GM19239 (cell line): ENCODE results near the gene KIF16B.
A peak's percentile ranks its signal among the peaks of the same experiment; 100 is the strongest.

Experiments used
- DNase-seq: peaks from one replicate; pipeline ENCODE4 v3.0.0; 2011; ENCODE audit warnings: low spot score; ENCODE audit not compliant: insufficient read length
- FAIRE-seq: peaks from 2 replicates; lab custom pipeline; 2011; peaks lifted over from hg19 to GRCh38; lab: Jason Lieb, UNC

KIF16B gene

DNA sequence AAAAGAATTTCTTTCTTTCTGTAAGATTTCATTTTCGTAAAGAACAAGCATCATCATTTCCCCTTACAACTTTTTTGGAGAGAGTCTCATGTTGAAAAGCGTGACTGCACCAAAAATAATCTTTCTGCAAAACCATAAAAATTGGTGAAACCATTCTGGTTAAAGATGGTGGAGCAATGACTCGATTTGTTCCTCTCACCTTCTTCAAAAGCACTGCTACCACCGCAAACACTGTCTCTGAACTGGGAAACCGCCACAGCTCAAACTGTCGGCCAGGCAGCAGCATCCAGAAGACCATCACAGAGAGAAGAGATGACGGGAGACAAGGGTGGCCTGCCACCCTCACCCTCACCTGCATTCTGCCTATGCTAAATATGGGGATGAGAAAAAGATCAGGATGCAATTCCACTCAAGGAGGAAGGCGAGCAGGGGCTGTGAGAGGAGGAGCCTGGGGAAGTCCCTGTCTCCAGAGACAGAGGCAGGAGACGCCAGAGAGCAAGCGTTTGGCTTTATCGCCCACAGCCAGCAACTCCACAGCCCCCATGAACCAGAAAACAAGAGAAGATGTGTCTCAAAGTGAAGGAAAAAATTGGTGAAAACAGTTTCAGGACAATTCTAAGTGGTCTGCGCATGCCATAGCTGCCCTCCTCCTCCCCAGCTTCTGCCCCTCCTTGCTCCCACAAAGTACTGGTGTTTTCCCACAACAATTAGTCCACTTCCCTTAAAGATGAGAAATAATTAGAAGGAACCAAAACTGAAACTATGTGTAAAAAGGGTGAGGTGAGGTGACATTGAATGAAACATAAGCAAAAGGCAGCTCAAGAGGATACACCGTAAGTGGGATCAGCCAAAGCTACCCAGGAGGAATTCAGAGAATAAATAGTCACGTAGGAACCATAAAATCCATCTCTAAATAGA lies 255.5 kb downstream of the KIF16B start:
- no peak for DNase-seq
- peak; percentile 80 for FAIRE-seq

DNA sequence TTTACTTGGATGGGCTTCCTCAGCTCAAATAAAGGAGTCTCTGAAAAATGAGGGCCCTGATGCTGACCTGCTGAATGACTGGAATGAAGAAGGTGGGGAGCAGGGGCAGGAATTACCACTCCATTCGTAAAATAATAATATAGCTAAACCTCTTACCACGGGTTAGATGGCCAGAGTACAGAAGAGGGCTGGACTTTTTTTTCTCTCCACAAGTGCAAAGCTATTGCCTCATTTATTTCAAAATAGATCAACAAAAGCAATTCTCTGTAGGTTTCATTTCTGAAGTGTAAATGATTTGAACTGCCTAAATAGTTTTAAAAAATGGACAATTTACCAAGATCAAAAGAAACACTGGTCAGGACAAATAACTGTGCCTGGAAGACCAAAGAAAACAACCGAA lies 256.7 kb downstream of the KIF16B start:
- no peak for FAIRE-seq

DNA sequence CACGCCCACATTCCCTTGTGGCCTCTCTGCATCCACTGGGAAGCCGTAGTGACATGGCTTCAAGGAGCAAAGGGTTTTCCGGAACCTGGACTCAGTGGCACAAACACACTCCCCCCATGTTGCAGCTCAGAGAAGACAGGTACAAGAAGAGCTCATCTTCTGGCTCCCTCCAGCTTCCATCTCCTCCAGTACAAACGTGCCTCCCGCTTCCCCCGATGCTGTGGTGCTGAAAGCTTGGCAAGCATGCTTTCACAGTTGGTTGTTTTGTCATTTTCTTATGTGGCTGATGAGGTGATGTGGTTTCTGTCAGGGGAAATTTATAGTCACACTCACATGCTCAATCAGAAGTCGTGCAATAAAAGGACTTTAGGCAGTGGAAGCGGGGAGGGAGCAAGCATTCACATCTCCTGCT lies 258.5 kb downstream of the KIF16B start:
- DNase-seq, result no peak
- FAIRE-seq, result no peak

More for the DNA sequence above, 256.7 kb downstream of the KIF16B start:
- no peak for DNase-seq

DNA sequence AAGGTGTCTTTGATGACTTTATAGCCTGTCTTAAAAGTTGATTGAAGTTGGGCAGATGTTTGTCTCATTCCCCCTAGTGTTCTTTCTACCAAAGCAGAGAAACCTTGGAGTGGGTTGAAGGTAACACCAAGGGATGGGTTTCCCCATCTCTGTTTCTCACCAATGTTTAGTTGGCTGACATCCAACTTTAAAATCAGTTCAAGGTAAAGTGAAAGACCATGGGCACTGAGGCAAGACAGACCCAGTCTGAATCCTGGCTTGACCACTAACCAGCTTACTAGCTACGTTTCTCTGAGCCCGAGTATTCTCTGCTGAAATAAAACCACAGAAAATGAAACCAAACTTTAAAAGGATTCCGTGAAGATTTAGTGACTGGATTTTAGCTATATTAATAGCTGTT lies 258.9 kb downstream of the KIF16B start:
- FAIRE-seq, result peak; percentile 76

DNA sequence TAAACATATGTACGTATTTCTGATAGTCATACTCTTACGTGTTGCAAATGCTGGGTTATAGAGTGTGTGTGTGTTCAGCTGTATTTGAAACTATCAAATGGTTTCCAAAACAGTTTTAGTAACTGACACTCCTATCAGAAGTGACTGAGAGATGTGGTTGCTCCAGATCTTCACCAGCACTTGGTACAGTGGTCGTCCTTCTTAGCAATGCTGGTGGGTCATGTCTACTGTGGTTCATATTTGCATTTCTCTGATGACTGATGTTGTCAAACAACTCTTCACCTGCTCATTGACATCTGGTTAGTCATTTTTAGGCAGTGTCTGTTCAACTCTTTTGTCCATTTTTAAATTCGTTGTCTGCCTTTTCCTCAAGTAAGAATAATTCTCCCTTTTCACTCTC lies 259.3 kb downstream of the KIF16B start:
- FAIRE-seq (no peak), DNase-seq (no peak)

More for the DNA sequence above, 258.9 kb downstream of the KIF16B start:
- DNase-seq, result no peak

DNA sequence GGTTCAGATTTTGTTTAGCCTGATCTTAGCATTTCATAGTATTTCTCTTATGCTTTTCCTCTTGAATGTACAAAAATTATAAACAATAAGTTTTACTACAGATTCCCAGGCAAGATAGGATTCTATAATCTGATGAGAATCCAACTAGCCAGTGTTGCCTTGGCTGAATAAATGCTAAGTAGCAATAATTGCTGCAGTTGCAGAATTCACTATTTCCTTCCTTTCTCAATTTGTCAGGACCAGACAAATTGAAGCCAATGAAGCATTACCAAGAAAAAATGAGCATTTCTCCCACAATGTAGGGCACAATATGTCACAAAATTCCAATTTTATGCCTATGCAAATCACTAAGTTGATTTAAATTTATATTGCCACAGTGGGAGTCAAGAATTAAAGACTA lies 260.2 kb downstream of the KIF16B start:
- no peak for DNase-seq

DNA sequence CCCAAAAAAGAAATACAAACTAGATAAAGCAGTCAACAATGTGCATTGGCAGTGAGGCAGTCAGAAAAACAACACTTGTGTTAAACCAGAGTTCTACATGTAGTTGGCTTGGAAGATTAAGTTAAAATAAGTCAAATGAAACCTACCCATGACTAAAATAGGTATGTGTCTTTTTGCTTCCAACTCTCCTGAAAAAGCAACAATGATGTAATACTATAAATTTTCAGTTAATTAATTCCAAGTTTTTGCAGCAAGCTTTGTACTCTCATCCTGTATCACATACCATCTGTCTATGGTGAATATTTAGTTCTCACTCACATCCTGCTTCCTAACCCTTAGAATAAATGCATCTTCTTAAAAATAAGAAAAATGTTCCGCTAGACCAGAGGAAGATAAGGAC lies 261.5 kb downstream of the KIF16B start:
- DNase-seq, result no peak
- FAIRE-seq, result no peak

More for the DNA sequence above, 260.2 kb downstream of the KIF16B start:
- FAIRE-seq, result no peak

DNA sequence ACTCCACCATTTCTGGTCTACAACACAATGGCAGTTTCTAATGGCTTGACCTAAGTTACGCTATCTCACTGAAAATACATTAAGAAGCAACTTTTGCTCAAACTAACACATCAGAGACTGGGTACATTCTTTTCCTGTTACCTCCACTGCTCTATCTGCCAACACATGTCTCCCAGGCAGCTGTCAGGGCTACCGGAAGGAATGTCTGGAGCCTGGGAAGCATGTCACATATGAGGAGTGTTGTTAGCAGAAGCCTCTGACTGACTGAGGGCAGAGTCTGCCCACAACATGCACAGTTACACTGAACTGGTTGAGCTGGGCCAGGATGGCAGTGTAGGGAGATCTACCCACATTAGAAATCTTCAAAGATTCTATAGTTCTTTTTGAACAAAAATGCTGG lies 264.5 kb downstream of the KIF16B start:
- FAIRE-seq, result no peak
- no peak for DNase-seq

DNA sequence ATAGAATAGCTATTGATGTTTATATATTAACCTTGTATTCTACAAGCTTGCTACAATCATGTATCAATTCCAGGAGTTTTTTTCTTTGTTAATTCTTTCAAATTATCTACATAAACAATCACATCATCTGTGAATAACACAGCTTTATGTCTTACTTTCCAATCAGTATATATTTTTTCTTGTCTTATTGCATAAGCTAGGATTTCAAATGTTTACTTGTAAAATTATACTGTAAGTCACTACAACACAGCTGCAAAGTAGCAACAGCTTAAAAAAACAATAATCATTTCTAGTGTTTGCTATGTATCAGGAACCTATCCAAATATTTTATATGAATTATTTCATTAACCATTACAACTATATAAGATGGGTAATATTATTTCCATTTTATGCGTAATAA lies 270.4 kb downstream of the KIF16B start:
- no peak for FAIRE-seq
- no peak for DNase-seq

DNA sequence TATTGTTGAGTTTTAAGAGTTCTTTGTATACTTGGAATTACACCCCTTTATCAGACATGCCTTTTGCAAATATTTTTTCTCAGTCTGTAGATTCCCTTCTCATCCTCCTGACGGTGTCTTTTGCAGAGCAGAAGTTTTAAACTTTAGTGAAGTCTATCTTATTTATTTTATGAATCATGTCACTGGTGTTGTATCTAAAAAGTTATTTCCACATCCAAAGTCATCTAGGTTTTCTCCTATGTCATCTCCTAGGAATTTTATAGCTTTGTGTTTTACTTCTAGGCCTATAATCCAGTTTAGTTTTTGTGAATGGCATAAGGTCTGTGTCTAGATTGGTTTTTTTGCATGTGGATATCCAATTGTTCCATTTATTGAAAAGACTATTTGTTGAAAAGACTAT lies 271.3 kb downstream of the KIF16B start:
- FAIRE-seq (no peak), DNase-seq (no peak)

DNA sequence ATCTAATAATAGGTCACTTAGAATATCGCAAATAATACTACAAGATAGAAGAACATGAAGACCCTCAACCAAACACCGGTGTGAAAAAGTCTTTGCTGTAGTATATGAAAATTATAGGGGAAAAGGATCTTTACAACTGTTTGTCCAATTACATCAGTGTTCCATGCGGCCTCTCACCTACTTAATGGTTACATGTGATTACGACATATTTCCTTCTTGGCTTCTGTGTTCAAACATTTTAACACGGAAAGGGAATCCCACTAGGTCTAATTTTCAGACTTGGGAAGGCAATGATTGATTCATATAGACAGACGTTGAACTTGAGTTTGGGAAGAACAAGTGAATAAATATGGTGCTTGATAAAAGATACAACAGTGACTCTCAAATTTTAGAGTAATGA lies 273.4 kb downstream of the KIF16B start:
- DNase-seq (no peak), FAIRE-seq (no peak)

DNA sequence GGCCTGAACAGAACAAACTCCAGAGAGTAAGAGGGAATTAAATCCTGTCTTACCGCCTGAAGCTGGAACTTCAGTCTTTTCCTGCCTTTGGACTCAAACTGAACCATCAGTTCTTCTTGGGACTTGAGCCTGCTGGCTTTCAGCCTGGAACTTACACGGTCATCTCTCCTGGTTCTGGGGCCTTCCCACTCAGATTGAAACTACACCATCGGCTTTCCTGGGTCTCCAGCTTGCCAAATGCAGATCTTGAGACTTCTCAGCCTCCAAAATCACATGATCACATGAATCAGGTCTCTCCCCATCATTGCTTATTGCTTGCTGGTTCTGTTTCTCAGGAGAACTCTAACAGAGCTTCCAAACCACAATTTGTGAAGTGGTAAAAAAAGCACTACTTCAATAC lies 276.3 kb downstream of the KIF16B start:
- DNase-seq (no peak), FAIRE-seq (no peak)

DNA sequence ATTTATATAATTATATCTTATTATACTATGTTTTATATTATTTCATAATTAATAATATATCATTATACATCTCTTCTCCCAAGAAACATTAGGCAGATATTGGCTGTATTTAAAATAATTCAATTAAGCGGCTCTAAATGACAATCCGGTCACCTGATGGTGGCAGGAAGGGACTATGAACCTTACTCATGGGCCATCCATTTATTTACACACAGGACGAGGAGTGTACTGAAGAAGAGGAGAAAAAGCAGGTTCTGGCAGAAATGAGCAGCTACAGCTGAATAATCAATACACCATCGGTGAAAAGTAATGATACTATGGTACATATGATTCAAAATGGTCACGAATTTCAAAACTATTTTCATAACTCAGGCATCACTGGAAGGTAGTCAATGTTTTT lies 277.7 kb downstream of the KIF16B start:
- DNase-seq (no peak), FAIRE-seq (no peak)

DNA sequence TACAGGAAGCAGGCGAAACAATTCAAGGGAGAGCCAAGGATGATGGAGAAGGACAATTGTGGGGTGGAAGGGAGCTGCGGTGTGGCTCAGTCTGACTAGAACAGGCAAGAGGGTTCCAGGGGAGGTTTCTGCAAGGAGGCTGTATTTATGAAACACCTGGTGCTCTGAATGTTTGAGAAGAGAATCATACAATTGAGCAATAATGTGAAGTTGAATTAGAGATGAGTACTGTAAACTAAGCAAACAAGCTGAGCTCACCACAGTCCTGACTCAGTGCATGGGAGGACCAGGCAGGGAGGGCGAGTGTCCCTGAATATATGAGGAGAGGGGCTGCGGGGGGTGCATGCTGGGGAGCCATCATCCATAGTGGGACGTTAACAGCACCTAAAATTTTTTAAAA lies 279.7 kb downstream of the KIF16B start:
- no peak for DNase-seq
- FAIRE-seq, result no peak

DNA sequence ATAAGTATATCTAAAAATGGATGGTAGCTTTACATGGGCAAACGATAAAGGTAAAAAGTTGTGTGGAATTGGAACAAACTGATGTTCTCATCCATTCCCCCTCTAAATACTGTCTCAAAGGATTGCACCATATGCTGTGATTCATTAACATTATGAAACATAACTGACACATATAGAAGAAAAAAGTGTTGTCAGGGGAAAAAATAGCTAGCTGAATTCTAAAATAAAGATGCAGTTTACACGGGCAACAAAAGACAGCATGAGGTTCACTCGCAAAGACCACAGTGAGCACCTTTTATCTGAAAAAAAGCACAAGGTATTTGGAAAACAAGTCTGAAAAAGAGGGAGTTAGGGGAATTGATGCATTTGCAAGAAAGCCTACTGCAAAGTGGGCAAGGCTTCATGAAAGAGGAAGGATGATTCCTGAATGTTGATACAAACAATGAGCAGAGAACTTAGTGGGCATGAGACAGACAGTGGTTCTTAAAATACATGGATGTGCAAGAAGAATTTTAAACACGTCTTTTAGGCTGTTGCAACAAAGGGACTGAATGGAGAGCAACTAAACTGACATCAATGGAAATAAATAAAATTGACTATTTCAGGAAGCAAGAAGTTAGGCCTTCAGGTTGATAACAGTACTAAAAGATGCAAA lies 280.9 kb downstream of the KIF16B start:
- FAIRE-seq (no peak), DNase-seq (no peak)

DNA sequence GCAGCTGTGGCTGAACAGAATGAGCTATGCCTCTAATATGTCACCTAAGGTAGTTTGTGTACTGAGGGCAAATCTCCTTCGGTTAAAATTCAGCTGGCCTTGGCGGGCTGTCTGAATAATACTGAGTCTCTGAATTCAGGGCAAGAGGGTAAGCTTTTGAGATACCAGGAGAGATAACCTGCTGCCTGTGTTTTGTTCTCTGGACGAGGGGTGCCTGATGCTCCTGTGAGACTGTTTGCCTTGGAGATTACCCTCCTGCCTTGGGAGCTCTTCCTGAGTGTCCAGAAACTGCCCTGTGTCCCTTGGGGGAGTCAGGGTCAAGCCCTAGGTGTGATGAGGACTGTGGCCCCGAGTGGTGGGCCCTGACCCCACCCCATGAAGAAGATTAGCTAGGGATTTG lies 282.9 kb downstream of the KIF16B start:
- no peak for DNase-seq
- FAIRE-seq, result no peak

DNA sequence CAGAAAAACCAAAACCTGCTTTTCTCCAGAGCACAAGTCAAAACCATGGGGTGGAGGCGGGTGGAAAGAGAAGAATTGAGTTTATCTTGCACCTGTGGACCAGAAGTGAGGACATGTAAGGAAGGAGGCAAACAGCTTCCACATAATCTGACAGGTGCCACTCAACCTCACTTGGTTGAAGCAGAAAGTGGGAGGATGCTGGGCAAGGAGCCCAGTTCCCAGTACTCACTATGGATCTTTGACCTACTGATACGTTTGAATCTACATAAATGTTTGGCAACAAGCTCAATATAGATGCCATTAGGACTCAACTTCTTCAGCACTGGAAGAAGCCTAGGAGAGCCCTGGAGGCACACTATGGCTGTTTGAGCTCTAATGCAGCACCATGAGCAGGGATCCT lies 285.5 kb downstream of the KIF16B start:
- DNase-seq (no peak), FAIRE-seq (no peak)

DNA sequence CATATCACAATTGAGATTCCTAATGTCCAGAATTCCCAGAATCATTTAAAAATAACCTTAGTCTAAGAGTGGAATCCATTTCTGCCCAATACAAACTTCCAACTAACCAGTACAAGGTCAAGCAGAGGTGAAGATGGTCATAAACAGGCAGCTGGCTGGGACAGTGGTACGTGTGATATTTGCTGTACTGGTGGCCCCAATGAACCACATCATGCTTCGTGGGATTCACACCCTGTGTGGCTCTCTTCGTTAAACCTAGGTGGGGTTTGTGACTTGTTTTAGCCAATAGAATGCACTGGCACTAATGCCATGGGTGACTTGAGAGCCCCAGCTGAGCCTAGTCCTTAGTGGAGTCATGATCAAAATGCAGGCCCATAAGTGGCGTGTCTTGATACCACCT lies 286.6 kb downstream of the KIF16B start:
- DNase-seq (no peak), FAIRE-seq (no peak)

DNA sequence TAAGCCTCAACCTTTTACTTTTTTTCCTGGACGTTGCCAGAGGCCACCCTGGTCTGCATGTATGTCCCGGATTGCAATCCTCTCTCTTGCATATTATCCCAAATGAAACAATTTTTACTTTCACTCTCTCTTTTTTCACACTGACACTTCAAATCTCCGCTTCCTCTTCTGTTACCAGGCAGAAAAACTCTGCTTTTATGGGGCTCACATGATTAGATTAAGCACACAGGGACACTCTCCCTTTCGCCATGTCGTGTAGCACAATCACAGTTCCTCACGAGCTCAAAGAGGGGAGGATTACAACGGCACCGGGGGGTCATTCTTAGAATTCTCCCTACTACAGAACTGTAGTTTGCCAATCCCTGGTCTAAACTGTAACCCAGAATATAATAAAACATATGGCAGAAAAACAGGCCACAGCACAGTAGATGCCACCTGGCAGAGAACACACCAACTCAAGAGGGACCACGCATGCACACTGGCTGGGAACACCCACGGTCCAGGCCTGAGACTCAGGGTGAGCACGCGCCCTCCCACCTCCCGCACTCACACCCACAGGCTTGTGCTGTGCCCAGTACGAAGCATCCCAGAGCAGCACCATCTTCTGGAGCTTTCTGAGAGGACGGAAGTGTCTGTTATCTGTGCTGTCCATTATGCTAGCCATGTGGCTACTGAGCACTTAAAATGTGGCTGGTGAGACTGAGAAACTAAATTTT lies 288.7 kb downstream of the KIF16B start:
- FAIRE-seq, result no peak
- DNase-seq, result no peak

DNA sequence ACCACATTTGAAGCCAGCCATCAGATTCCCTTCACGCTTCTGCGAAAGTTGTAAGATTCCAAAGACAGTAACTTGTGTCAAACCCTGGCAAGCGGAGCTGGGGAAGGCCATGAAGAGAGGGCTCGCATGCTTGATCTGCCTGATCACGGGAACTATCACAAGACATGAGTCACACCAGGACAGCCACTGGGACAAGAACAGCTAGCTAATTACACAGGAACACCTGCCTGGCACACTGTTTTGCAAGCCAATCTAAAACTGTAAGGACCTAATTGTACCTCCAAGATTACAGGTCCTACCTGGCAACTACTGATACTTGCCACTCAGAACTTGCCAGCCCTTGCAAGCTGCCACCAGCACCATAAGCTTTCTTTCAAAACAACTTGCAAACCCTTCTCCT lies 289.3 kb downstream of the KIF16B start:
- DNase-seq (no peak), FAIRE-seq (no peak)

DNA sequence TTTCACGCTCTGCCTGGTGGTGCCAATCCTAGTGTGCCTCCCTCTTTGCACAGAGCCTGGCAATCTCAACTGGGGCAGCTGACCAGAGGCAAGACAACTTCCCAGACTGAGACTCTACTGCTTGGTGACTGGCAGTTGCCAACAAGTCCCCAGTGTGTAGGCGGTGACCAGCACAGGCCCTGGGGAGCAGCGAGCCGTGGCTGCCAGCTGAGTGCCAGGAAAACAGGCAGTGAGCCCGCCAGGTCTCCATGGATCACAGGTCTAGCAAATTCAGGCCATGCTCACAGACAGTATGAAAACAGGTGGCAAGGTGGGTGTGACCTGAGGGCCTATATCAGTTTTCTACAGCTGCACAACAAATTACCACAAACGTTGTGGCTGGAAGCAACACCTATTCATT lies 289.9 kb downstream of the KIF16B start:
- no peak for DNase-seq
- FAIRE-seq, result no peak
